Esophagus muscularis mucosa (tissue), 4 donors: Measurements from ENCODE around the gene ITGB1. TPM values are rescaled to one million over a fixed set of nuclear protein-coding genes. Genes with fewer than 3 reads are reported as not detected.
A peak's percentile ranks its signal among the peaks of the same experiment; 100 is the strongest.
"Not testable (repeated sequence)": the region's sequence is repeated elsewhere in the genome, so short reads cannot be mapped to it uniquely, and the experiment has no call there.

ENCODE experiments used
- DNase-seq: peaks from one replicate; pipeline ENCODE4 v3.0.0-alpha.2; 2017; ENCODE audit errors: extremely low spot score
- H3K27ac ChIP-seq, 4 donors: fragments of 200-600 bp; sonication (generic); replicated peaks in 1 of 4; 1 replicate in 3 of 4; 2 replicates in 1 of 4; pipeline ENCODE4 v1.5.1; 2016 to 2019; ENCODE audit warnings: mild to moderate bottlenecking in 1 of 4
- H3K27me3 ChIP-seq, 4 donors: fragments of 200-600 bp; sonication (generic); one replicate each; pipeline versions ENCODE4 v1.5.1 to v1.6.0; 2016 to 2019
- H3K36me3 ChIP-seq, 4 donors: fragments of 200-600 bp; sonication (generic); one replicate each; pipeline ENCODE4 v1.5.1; 2016 to 2019
- H3K4me1 ChIP-seq, 4 donors: fragments of 200-600 bp; sonication (generic); one replicate each; pipeline ENCODE4 v1.5.1; 2016 to 2019
- H3K4me3 ChIP-seq, 4 donors: fragments of 200-600 bp; sonication (generic); 1 replicate in 2 of 4; 2 replicates in 2 of 4; pipeline ENCODE4 v1.5.1; 2016 to 2019; ENCODE audit warnings: mild to moderate bottlenecking in 4 of 4, moderate library complexity in 1 of 4
- H3K9me3 ChIP-seq, 4 donors: fragments of 200-600 bp; sonication (generic); 1 replicate in 3 of 4; 2 replicates in 1 of 4; pipeline ENCODE4 v1.5.1; 2016 to 2019
- CTCF ChIP-seq, 3 experiments: fragments of 200-600 bp in 2 of 3; fragments of 450-650 bp in 1 of 3; sonication (generic) in 2 of 3; IDR thresholded peaks; one replicate each; pipeline ENCODE4 v1.5.1; 2017 to 2019; ENCODE audit warnings: antibody characterized with exemption in 3 of 3, mild to moderate bottlenecking in 2 of 3, moderate library complexity in 1 of 3
- EP300 ChIP-seq: sonication (generic); formaldehyde crosslinking; IDR thresholded peaks from one replicate; pipeline ENCODE4 v1.6.1; 2017; ENCODE audit warnings: antibody characterized with exemption
- POLR2A ChIP-seq: fragments of 450-650 bp; IDR thresholded peaks from one replicate; pipeline ENCODE4 v1.6.1; 2017; ENCODE audit warnings: antibody characterized with exemption, moderate library complexity, mild to moderate bottlenecking, low read depth
- POLR2AphosphoS5 ChIP-seq, 2 donors: sonication (generic); formaldehyde crosslinking; IDR thresholded peaks; one replicate each; pipeline ENCODE4 v1.6.1; 2017; ENCODE audit warnings: antibody characterized with exemption in 2 of 2
- WGBS: methylation state at CpG from one replicate; pipeline ENCODE4 v1.1.5; 2018; 5-methylcytosine and 5-hydroxymethylcytosine counted together
- intact Hi-C: fragments of 100-400 bp; cut with DNase I; formaldehyde crosslinking; loops from one replicate; pipeline ENCODE4 v1.15.1; 2023
- total RNA-seq, 4 donors: library from RNA; depleted of rRNA; stranded (reverse); fragments of >200 nt; gene quantifications; one replicate each; pipeline versions ENCODE4 v1.1.0 to v1.2.1, GENCODE V29; 2016

ITGB1 gene
- total RNA-seq, 4 donors from 2014 or later, result 1,385 to 1,873 (median 1,661) TPM

GRCh38 chr10:32901815-32902214, 56.2 kb downstream of the ITGB1 start:
- H3K4me3 ChIP-seq, result no peak overlapping the region
- no peak for DNase-seq
- H3K9me3 ChIP-seq, result no peaks in the 10 kb centered on the region
- TF ChIP-seq POLR2AphosphoS5 (IDR thresholded peaks at IDR 0.05) (peak in 1 of 2 donors; percentile 19), POLR2A (no peak), CTCF (IDR thresholded peaks at IDR 0.05) (no peak), EP300 (no peak)
- peaks cover 24 to 79% (median 58%) of the 10 kb centered on the region in 4 donors for H3K36me3 ChIP-seq
- 90% methylated on average over 9 of the region's 9 CpGs for WGBS
- no peaks in the 10 kb centered on the region for H3K4me1 ChIP-seq
- H3K27ac ChIP-seq, result no peak overlapping the region
- no peaks in the 10 kb centered on the region for H3K27me3 ChIP-seq
- intact Hi-C loops, result loop anchor here (10.0 kb wide), 1 partner anchor 103 kb away; no protein-coding TSS in a partner anchor

- H3K9me3 ChIP-seq, intact Hi-C loops, H3K27ac ChIP-seq, H3K27me3 ChIP-seq, H3K4me3 ChIP-seq, DNase-seq, H3K4me1 ChIP-seq: not testable (repeated sequence)
- H3K36me3 ChIP-seq, result peaks cover 21 to 51% (median 47%) of the 10 kb centered on the region in 4 donors
- TF ChIP-seq POLR2AphosphoS5 (IDR thresholded peaks at IDR 0.05), result peak in 1 of 2 donors; percentile 52
- 93% methylated on average over 7 of the region's 7 CpGs for WGBS
Observed at GRCh38 chr10:32895200-32895968, 62.6 kb downstream of the ITGB1 start.

GRCh38 chr10:32893916-32894664, 63.9 kb downstream of the ITGB1 start:
- Histone ChIP-seq H3K9me3 (no peaks in the 10 kb centered on the region), H3K4me3 (no peak overlapping the region), H3K4me1 (no peaks in the 10 kb centered on the region), H3K27me3 (no peaks in the 10 kb centered on the region), H3K27ac (no peak overlapping the region), H3K36me3 (peaks cover 21 to 40% (median 35%) of the 10 kb centered on the region in 4 donors)
- 92% methylated on average over 2 of the region's 2 CpGs for WGBS
- TF ChIP-seq CTCF (IDR thresholded peaks at IDR 0.05) (no peak), POLR2A (no peak), EP300 (no peak), POLR2AphosphoS5 (IDR thresholded peaks at IDR 0.05) (no peak)
- intact Hi-C loops, result no loop called here
- DNase-seq, result no peak

GRCh38 chr10:32893434-32893833, 64.6 kb downstream of the ITGB1 start:
- no peaks in the 10 kb centered on the region for H3K9me3 ChIP-seq
- 54% methylated on average over 3 of the region's 3 CpGs for WGBS

GRCh38 chr10:32891261-32891660, 66.8 kb downstream of the ITGB1 start:
- intact Hi-C loops, result no loop called here
- H3K9me3 ChIP-seq, result no peaks in the 10 kb centered on the region

More at GRCh38 chr10:32893434-32893833, 64.6 kb downstream of the ITGB1 start:
- intact Hi-C loops, result no loop called here
- H3K27ac ChIP-seq, result no peak overlapping the region
- TF ChIP-seq POLR2AphosphoS5 (IDR thresholded peaks at IDR 0.05) (peak; percentile 14 to 55), EP300 (no peak)
- no peak overlapping the region for H3K4me3 ChIP-seq
- peaks cover 21 to 34% (median 30%) of the 10 kb centered on the region in 4 donors for H3K36me3 ChIP-seq
- no peaks in the 10 kb centered on the region for H3K27me3 ChIP-seq
- DNase-seq, result no peak
- H3K4me1 ChIP-seq, result no peaks in the 10 kb centered on the region

GRCh38 chr10:32890444-32890843, 67.6 kb downstream of the ITGB1 start:
- no peak for DNase-seq

More at GRCh38 chr10:32891261-32891660, 66.8 kb downstream of the ITGB1 start:
- Histone ChIP-seq H3K4me3 (no peak overlapping the region), H3K36me3 (peaks cover 6 to 13% (median 10%) of the 10 kb centered on the region in 4 donors), H3K27me3 (no peaks in the 10 kb centered on the region), H3K4me1 (no peaks in the 10 kb centered on the region), H3K27ac (no peak overlapping the region)
- TF ChIP-seq POLR2A (no peak), POLR2AphosphoS5 (IDR thresholded peaks at IDR 0.05) (peak in 1 of 2 donors; percentile 34)
- DNase-seq, result no peak
- WGBS, result 81% methylated on average over 8 of the region's 8 CpGs

More at GRCh38 chr10:32890444-32890843, 67.6 kb downstream of the ITGB1 start:
- H3K9me3 ChIP-seq, result no peaks in the 10 kb centered on the region
- 89% methylated on average over 3 of the region's 3 CpGs for WGBS
- TF ChIP-seq POLR2A (no peak), CTCF (IDR thresholded peaks at IDR 0.05) (no peak), POLR2AphosphoS5 (IDR thresholded peaks at IDR 0.05) (no peak), EP300 (no peak)
- H3K36me3 ChIP-seq, result peaks cover 0 to 6% (median 3%) of the 10 kb centered on the region in 4 donors
- H3K27me3 ChIP-seq, result no peaks in the 10 kb centered on the region
- H3K4me1 ChIP-seq, result no peaks in the 10 kb centered on the region
- H3K4me3 ChIP-seq, result no peak overlapping the region
- intact Hi-C loops, result no loop called here
- no peak overlapping the region for H3K27ac ChIP-seq
